Endothelial cell of umbilical vein (primary cell): ENCODE measurements around the gene CC2D2A. TPM values are rescaled to one million over a fixed set of nuclear protein-coding genes. Genes with fewer than 3 reads are reported as not detected.

ENCODE experiments used
- BruUV-seq: library from RNA; stranded (reverse); fragments of 400-500 nt; replicated peaks from 2 replicates; lab custom pipeline; 2021; lab: Mats Ljungman, UMichigan
- CTCF ChIA-PET: fragments of 300-600, 350-600 bp; sonication (Branson Sonifier 250); formaldehyde crosslinking; loops from one replicate; lab custom pipeline; 2021; ENCODE audit warnings: antibody characterized with exemption, inconsistent platforms; lab: Charles Lee
- POLR2A ChIA-PET: fragments of 300-600, 350-600 bp; sonication (Branson Sonifier 250); formaldehyde crosslinking; loops from one replicate; lab custom pipeline; 2021; ENCODE audit warnings: antibody characterized with exemption, inconsistent platforms; lab: Charles Lee
- DNase-seq: peaks from one replicate; pipeline ENCODE4 v3.0.0-alpha.2; 2011; ENCODE audit warnings: low read depth, low spot score
- FAIRE-seq: peaks from 2 replicates; lab custom pipeline; 2011; peaks lifted over from hg19 to GRCh38; lab: Jason Lieb, UNC
- H2AFZ ChIP-seq: 2 replicates; pipeline ENCODE4 v1.6.0; 2012; ENCODE audit warnings: low read depth, low read length, control low read depth, inconsistent platforms
- H3K27ac ChIP-seq: 2 replicates; pipeline ENCODE4 v1.5.1; 2011; ENCODE audit warnings: low read depth, mild to moderate bottlenecking, control low read depth, low read length, moderate library complexity; ENCODE audit not compliant: insufficient read depth
- H3K27me3 ChIP-seq, 2 experiments: 2 replicates each; pipeline versions ENCODE4 v1.6.0 to v1.6.1; 2011; ENCODE audit warnings: low read length in 2 of 2, mixed read lengths in 1 of 2; ENCODE audit not compliant: control insufficient read depth in 2 of 2, insufficient read depth in 2 of 2
- H3K36me3 ChIP-seq, 2 experiments: 2 replicates in 1 of 2; 3 replicates in 1 of 2; pipeline ENCODE4 v1.5.1; 2011; ENCODE audit warnings: low read length in 2 of 2, mild to moderate bottlenecking in 1 of 2, moderate library complexity in 1 of 2; ENCODE audit not compliant: control insufficient read depth in 2 of 2, insufficient read depth in 2 of 2; ENCODE audit errors: extremely low read depth in 1 of 2
- H3K4me1 ChIP-seq: 3 replicates; pipeline ENCODE4 v1.5.1; 2011; ENCODE audit warnings: mild to moderate bottlenecking, low read length; ENCODE audit not compliant: control insufficient read depth, insufficient read depth; ENCODE audit errors: extremely low read depth
- H3K4me2 ChIP-seq: 2 replicates; pipeline ENCODE4 v1.6.1; 2011; ENCODE audit warnings: low read length, control low read depth, mixed read lengths; ENCODE audit not compliant: insufficient read depth
- H3K4me3 ChIP-seq, 3 experiments: fragments of 200-600 bp in 1 of 3; sonication (generic), shearing (Covaris generic) in 1 of 3; replicated peaks in 1 of 3; 2 replicates each; pipeline ENCODE4 v1.5.1; 2011 to 2016; ENCODE audit warnings: control low read depth in 3 of 3, low read length in 3 of 3, mild to moderate bottlenecking in 2 of 3, inconsistent platforms in 1 of 3, low read depth in 1 of 3, moderate library complexity in 1 of 3; ENCODE audit not compliant: insufficient read depth in 1 of 3
- H3K79me2 ChIP-seq: 2 replicates; pipeline ENCODE4 v1.6.0; 2012; ENCODE audit warnings: low read length, inconsistent platforms; ENCODE audit not compliant: control insufficient read depth, insufficient read depth
- H3K9ac ChIP-seq: replicated peaks from 2 replicates; pipeline ENCODE3; 2011; ENCODE audit warnings: low read length, control low read depth; ENCODE audit not compliant: insufficient read depth; ENCODE audit errors: extremely low read depth
- H3K9me1 ChIP-seq: replicated peaks from 3 replicates; pipeline ENCODE4 v1.6.0; 2011; ENCODE audit warnings: mild to moderate bottlenecking, low read length; ENCODE audit not compliant: control insufficient read depth, insufficient read depth; ENCODE audit errors: extremely low read depth
- H3K9me3 ChIP-seq: replicated peaks from 2 replicates; pipeline ENCODE4 v1.5.1; 2012; ENCODE audit warnings: low read length, inconsistent platforms; ENCODE audit not compliant: control insufficient read depth, insufficient read depth
- H4K20me1 ChIP-seq: replicated peaks from 2 replicates; pipeline ENCODE3; 2011; ENCODE audit warnings: mild to moderate bottlenecking, low read length; ENCODE audit not compliant: control insufficient read depth, insufficient read depth; ENCODE audit errors: extremely low read depth
- CTCF ChIP-seq, 2 donors: IDR thresholded peaks; 1 replicate in 1 of 2; 2 replicates in 1 of 2; pipeline ENCODE4 v1.5.1; 2011; ENCODE audit warnings: low read length in 2 of 2, mild to moderate bottlenecking in 2 of 2, moderate library complexity in 2 of 2, control low read depth in 1 of 2, inconsistent platforms in 1 of 2, low read depth in 1 of 2; ENCODE audit not compliant: insufficient read depth in 1 of 2; ENCODE audit errors: extremely low read depth in 1 of 2
- EZH2 ChIP-seq: IDR thresholded peaks from 2 replicates; pipeline ENCODE4 v1.6.1; 2012; ENCODE audit warnings: borderline replicate concordance, low read depth, mild to moderate bottlenecking, moderate library complexity, low read length, inconsistent platforms; ENCODE audit not compliant: severe bottlenecking
- FOS ChIP-seq: IDR thresholded peaks from 2 replicates; pipeline ENCODE4 v1.6.1; 2011; ENCODE audit warnings: mild to moderate bottlenecking, low read length, moderate library complexity, borderline replicate concordance; ENCODE audit not compliant: insufficient read depth
- GATA2 ChIP-seq: IDR thresholded peaks from 2 replicates; pipeline ENCODE4 v1.7.0; 2011; ENCODE audit warnings: low read depth, mild to moderate bottlenecking, moderate library complexity, mixed read lengths, low read length; ENCODE audit not compliant: insufficient read length, insufficient read depth
- JUN ChIP-seq: IDR thresholded peaks from 2 replicates; pipeline ENCODE4 v1.6.1; 2011; ENCODE audit warnings: borderline replicate concordance, low read depth; ENCODE audit not compliant: insufficient read length, insufficient read depth
- MAX ChIP-seq: IDR thresholded peaks from 2 replicates; pipeline ENCODE4 v1.6.1; 2011; ENCODE audit not compliant: insufficient read depth, insufficient read length
- MYC ChIP-seq: IDR thresholded peaks from one replicate; pipeline ENCODE4 v1.6.1; 2011; ENCODE audit warnings: mild to moderate bottlenecking, low read depth, low read length
- POLR2A ChIP-seq: IDR thresholded peaks from 2 replicates; pipeline ENCODE4 v1.6.1; 2012; ENCODE audit warnings: low read depth, mild to moderate bottlenecking, control low read depth, low read length
- POLR2AphosphoS5 ChIP-seq: IDR thresholded peaks from 2 replicates; pipeline ENCODE4 v1.6.1; 2012; ENCODE audit warnings: low read depth, mild to moderate bottlenecking, control low read depth, low read length, moderate library complexity; ENCODE audit not compliant: insufficient read depth
- dilution Hi-C: fragments of 300-500 bp; cut with MboI; formaldehyde crosslinking; loops from one replicate; pipeline ENCODE4 v1.15.0; 2019; ENCODE audit warnings: low sequenced_read_pairs; ENCODE audit not compliant: extremely low pct_ligation_motif_present
- intact Hi-C: fragments of 100-400 bp; cut with micrococcal nuclease; formaldehyde crosslinking; loops from one replicate; pipeline ENCODE4 v1.10.0; 2022
- polyA plus RNA-seq, 4 experiments: library from polyadenylated mRNA; depleted of rRNA in 3 of 4; stranded (reverse) in 3 of 4; unstranded in 1 of 4; fragments of >200 nt; gene quantifications; 2 replicates each; pipeline versions ENCODE4 v1.2.1 to v1.2.3, GENCODE V29; 2011 to 2012; ENCODE audit warnings: missing spikeins in 1 of 4
- total RNA-seq: library from RNA; stranded (reverse); gene quantifications from 2 replicates; pipeline ENCODE4 v1.2.3, GENCODE V29; 2021

Gene CC2D2A
- total and polyA plus RNA-seq, 2 donors (not counting 3 experiments of a cell fraction or from before 2014, with no cell fraction given) = 10.2 to 22.4 TPM

GRCh38 chr4:15525080-15525479 is 55.4 kb downstream of the CC2D2A start:
- Histone ChIP-seq H3K9me3 (no peaks in the 10 kb centered on the region), H3K36me3 (no peaks in the 10 kb centered on the region), H3K4me1 (no peaks in the 10 kb centered on the region), H2AFZ (no peak overlapping the region), H3K9ac (no peak overlapping the region), H3K79me2 (no peaks in the 10 kb centered on the region), H3K4me2 (no peak overlapping the region), H4K20me1 (no peaks in the 10 kb centered on the region), H3K27ac (no peak overlapping the region), H3K4me3 (no peak overlapping the region), H3K27me3 (no peaks in the 10 kb centered on the region), H3K9me1 (no peaks in the 10 kb centered on the region)
- no peak for TF ChIP-seq EZH2
- TF ChIP-seq POLR2AphosphoS5 = no peak
- TF ChIP-seq FOS = no peak
- no peak for TF ChIP-seq MAX
- TF ChIP-seq GATA2 = no peak
- no peak for TF ChIP-seq MYC
- TF ChIP-seq CTCF (IDR thresholded peaks at IDR 0.05; ENCODE audit: extremely low read depth in 1 of 2, insufficient read depth in 1 of 2, low read depth in 1 of 2, low read length in 2 of 2) = no peak
- no peak for TF ChIP-seq JUN
- TF ChIP-seq POLR2A = no peak
- no peak for FAIRE-seq
- ChIA-PET CTCF (no interaction called here), POLR2A (no interaction called here)
- BruUV-seq = no TSS peak
- intact Hi-C loops = no loop called here
- dilution Hi-C loops = no loop called here
- DNase-seq = no peak
